C1 segment of cervical spinal cord (tissue), 14 donors: ENCODE results near the gene APP.

Experiments used
- DNase-seq, 14 donors: peaks; one replicate each; lab custom pipeline; 2025; lab: John Stamatoyannopoulos, UW

The APP gene

GRCh38 chr21:25879203-25879602 is 291.4 kb downstream of the APP start:
- no peak for DNase-seq

- DNase-seq = no peak
Measured at GRCh38 chr21:25878344-25878743, 292.2 kb downstream of the APP start.

GRCh38 chr21:25872271-25872670 is 298.3 kb downstream of the APP start:
- DNase-seq = no peak

- DNase-seq = no peak
Measured at GRCh38 chr21:25871566-25871965, 299.0 kb downstream of the APP start.

- DNase-seq = peak in 5 of 14 donors; percentile 6 to 22 (median 13)
Measured at GRCh38 chr21:25870084-25870483, 300.5 kb downstream of the APP start.

- DNase-seq = no peak
Measured at GRCh38 chr21:25867061-25867460, 303.5 kb downstream of the APP start.

GRCh38 chr21:25863747-25864146 is 306.8 kb downstream of the APP start:
- no peak for DNase-seq

GRCh38 chr21:25863031-25863430 is 307.5 kb downstream of the APP start:
- DNase-seq = no peak

GRCh38 chr21:25862596-25862995 is 308.0 kb downstream of the APP start:
- DNase-seq = no peak

GRCh38 chr21:25862112-25862511 is 308.5 kb downstream of the APP start:
- no peak for DNase-seq

- no peak for DNase-seq
Measured at GRCh38 chr21:25859235-25859929, 311.2 kb downstream of the APP start.

- DNase-seq = no peak
Measured at GRCh38 chr21:25858325-25858724, 312.2 kb downstream of the APP start.

- peak in 6 of 14 donors; percentile 8 to 41 (median 12) for DNase-seq
Measured at GRCh38 chr21:25857308-25858074, 313.1 kb downstream of the APP start.

- DNase-seq = no peak
Measured at GRCh38 chr21:25855576-25855975, 315.0 kb downstream of the APP start.

- no peak for DNase-seq
Measured at GRCh38 chr21:25850126-25850842, 320.3 kb downstream of the APP start.

GRCh38 chr21:25848309-25848708 is 322.3 kb downstream of the APP start:
- no peak for DNase-seq

- no peak for DNase-seq
Measured at GRCh38 chr21:25845729-25846256, 324.8 kb downstream of the APP start.

GRCh38 chr21:25842925-25843324 is 327.6 kb downstream of the APP start:
- DNase-seq = no peak

- DNase-seq = no peak
Measured at GRCh38 chr21:25838809-25839208, 331.8 kb downstream of the APP start.

- no peak for DNase-seq
Measured at GRCh38 chr21:25837533-25838265, 332.9 kb downstream of the APP start.

- no peak for DNase-seq
Measured at GRCh38 chr21:25836396-25836795, 334.2 kb downstream of the APP start.

GRCh38 chr21:25834381-25834780 is 336.2 kb downstream of the APP start:
- DNase-seq = no peak
